Measurements from ENCODE around the gene PIGO.

DNA sequence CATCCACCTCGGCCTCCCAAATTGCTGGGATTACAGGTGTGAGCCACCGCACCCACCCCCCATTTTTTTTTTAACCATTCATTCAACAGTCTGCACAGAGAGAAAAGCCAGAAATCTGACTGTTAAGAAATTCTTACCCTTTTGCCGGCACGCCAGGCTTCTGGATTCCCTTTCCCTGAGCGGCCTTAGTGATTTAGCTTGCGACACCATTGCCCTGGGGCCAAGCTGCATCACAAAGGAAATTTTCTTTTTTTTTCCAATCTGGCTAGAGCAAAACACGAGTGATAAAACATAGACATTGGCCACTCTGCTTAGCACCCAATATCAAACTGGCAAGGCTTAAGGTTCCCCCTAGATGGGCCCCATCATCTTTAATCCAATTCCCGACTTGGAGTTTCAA lies 40.5 kb upstream of the PIGO start:
- TF ChIP-seq, protein P1, sequence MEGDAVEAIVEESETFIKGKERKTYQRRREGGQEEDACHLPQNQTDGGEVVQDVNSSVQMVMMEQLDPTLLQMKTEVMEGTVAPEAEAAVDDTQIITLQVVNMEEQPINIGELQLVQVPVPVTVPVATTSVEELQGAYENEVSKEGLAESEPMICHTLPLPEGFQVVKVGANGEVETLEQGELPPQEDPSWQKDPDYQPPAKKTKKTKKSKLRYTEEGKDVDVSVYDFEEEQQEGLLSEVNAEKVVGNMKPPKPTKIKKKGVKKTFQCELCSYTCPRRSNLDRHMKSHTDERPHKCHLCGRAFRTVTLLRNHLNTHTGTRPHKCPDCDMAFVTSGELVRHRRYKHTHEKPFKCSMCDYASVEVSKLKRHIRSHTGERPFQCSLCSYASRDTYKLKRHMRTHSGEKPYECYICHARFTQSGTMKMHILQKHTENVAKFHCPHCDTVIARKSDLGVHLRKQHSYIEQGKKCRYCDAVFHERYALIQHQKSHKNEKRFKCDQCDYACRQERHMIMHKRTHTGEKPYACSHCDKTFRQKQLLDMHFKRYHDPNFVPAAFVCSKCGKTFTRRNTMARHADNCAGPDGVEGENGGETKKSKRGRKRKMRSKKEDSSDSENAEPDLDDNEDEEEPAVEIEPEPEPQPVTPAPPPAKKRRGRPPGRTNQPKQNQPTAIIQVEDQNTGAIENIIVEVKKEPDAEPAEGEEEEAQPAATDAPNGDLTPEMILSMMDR (IDR thresholded peaks at IDR 0.05), result no peak
- TF ChIP-seq POLR2A (IDR thresholded peaks at IDR 0.05), result no peak

Measured in esophagus squamous epithelium (tissue), 4 donors.